K562 (cell line): ENCODE measurements around the gene GIGYF1. TPM values are rescaled to one million over a fixed set of nuclear protein-coding genes. Genes with fewer than 3 reads are reported as not detected.
A peak's percentile ranks its signal among the peaks of the same experiment; 100 is the strongest.

Experiments
- ATAC-seq: fragments of 200-7000 bp; cut with Tn5 transposase; 3 replicates; pipeline ENCODE4 v1.9.1; 2020; ENCODE audit warnings: moderate library complexity
- Bru-seq: library from RNA; stranded (reverse); fragments of 400-500 nt; gene quantifications from one replicate; lab custom pipeline; 2021; lab: Mats Ljungman, UMichigan
- BruChase-seq, 2 experiments: library from RNA; stranded (reverse); fragments of 400-500 nt; gene quantifications; one replicate each; lab custom pipeline; 2021; lab: Mats Ljungman, UMichigan
- BruUV-seq: library from RNA; stranded (reverse); fragments of 400-500 nt; replicated peaks from 2 replicates; lab custom pipeline; 2021; lab: Mats Ljungman, UMichigan
- CTCF ChIA-PET: fragments of 300-600 bp; formaldehyde crosslinking; extraction: SDS; loops from one replicate; lab custom pipeline; 2021; ENCODE audit warnings: low intra/inter-chr PET ratio; lab: Yijun Ruan, JAX
- POLR2A ChIA-PET: fragments of 300-600, 350-650 bp; sonication (Branson Sonifier 250); formaldehyde crosslinking; extraction: SDS; loops from one replicate; lab custom pipeline; 2021; ENCODE audit warnings: antibody characterized with exemption, inconsistent platforms; lab: Yijun Ruan, JAX
- DNase-seq, 4 experiments: peaks; one replicate each; pipeline versions ENCODE4 v3.0.0 to v3.0.0-alpha.2; 2011 to 2018; ENCODE audit warnings: low spot score in 3 of 4, mixed read lengths in 3 of 4; ENCODE audit errors: extremely low read depth in 1 of 4
- FAIRE-seq: peaks from 2 replicates; lab custom pipeline; 2011; peaks lifted over from hg19 to GRCh38; lab: Jason Lieb, UNC
- H2AFZ ChIP-seq: 2 replicates; pipeline ENCODE4 v1.6.0; 2011; ENCODE audit warnings: low read depth, low read length, control low read depth, inconsistent platforms
- H3K27ac ChIP-seq: fragments of 200-600 bp; 3 replicates; pipeline ENCODE4 v1.8.0; 2011; ENCODE audit warnings: low read depth, mild to moderate bottlenecking, control low read depth, inconsistent platforms, low read length, moderate library complexity, mixed read lengths; ENCODE audit errors: extremely low read depth
- H3K27me3 ChIP-seq, 2 experiments: fragments of 300-600 bp in 1 of 2; 2 replicates in 1 of 2; 3 replicates in 1 of 2; pipeline versions ENCODE4 v1.6.0 to v1.8.0; 2011; ENCODE audit warnings: inconsistent platforms in 2 of 2, low read length in 2 of 2, mild to moderate bottlenecking in 1 of 2, mixed read lengths in 1 of 2, moderate library complexity in 1 of 2; ENCODE audit not compliant: control insufficient read depth in 2 of 2, insufficient read depth in 2 of 2
- H3K36me3 ChIP-seq: fragments of 300-600 bp; 3 replicates; pipeline ENCODE4 v1.8.0; 2011; ENCODE audit warnings: mild to moderate bottlenecking, low read length, inconsistent platforms; ENCODE audit not compliant: control insufficient read depth, insufficient read depth
- H3K4me1 ChIP-seq, 2 experiments: fragments of 200-600 bp in 1 of 2; replicated peaks in 1 of 2; 2 replicates in 1 of 2; 3 replicates in 1 of 2; pipeline versions ENCODE4 v1.5.1 to v1.8.0; 2011; ENCODE audit warnings: inconsistent platforms in 2 of 2, low read length in 2 of 2, mild to moderate bottlenecking in 1 of 2, mixed read lengths in 1 of 2, moderate library complexity in 1 of 2; ENCODE audit not compliant: control insufficient read depth in 2 of 2, insufficient read depth in 2 of 2
- H3K4me2 ChIP-seq: 2 replicates; pipeline ENCODE4 v1.6.1; 2011; ENCODE audit warnings: low read length, control low read depth, inconsistent platforms, mixed read lengths; ENCODE audit not compliant: insufficient read depth
- H3K4me3 ChIP-seq: fragments of 200-600 bp; sonication (generic), shearing (Covaris generic); 2 replicates; pipeline ENCODE4 v1.5.1; 2016; ENCODE audit warnings: control low read depth, inconsistent platforms
- H3K79me2 ChIP-seq: fragments of 200-600 bp; 3 replicates; pipeline ENCODE4 v1.8.0; 2011; ENCODE audit warnings: low read length, inconsistent platforms; ENCODE audit not compliant: control insufficient read depth, insufficient read depth
- H3K9ac ChIP-seq, 2 experiments: 2 replicates each; pipeline versions ENCODE4 v1.6.0 to v1.6.1; 2011; ENCODE audit warnings: low read depth in 2 of 2, low read length in 2 of 2, control low read depth in 1 of 2, inconsistent platforms in 1 of 2, mild to moderate bottlenecking in 1 of 2, mixed read lengths in 1 of 2; ENCODE audit not compliant: insufficient read depth in 1 of 2
- H3K9me1 ChIP-seq: one replicate; pipeline ENCODE4 v1.6.0; 2011; ENCODE audit warnings: inconsistent platforms, mild to moderate bottlenecking, low read length, moderate library complexity; ENCODE audit not compliant: control insufficient read depth, insufficient read depth
- H3K9me3 ChIP-seq: replicated peaks from 2 replicates; pipeline ENCODE4 v1.5.1; 2011; ENCODE audit warnings: low read depth, low read length, inconsistent platforms; ENCODE audit not compliant: control insufficient read depth, insufficient read depth
- H4K20me1 ChIP-seq: replicated peaks from 2 replicates; pipeline ENCODE4 v1.6.1; 2011; ENCODE audit warnings: low read length, inconsistent platforms, mixed read lengths; ENCODE audit not compliant: control insufficient read depth, insufficient read depth
- FOXK1 ChIP-seq: sonication (generic); formaldehyde crosslinking; IDR thresholded peaks from 2 replicates; pipeline ENCODE4 v1.8.0; 2022; ENCODE audit warnings: missing genetic modification reagents, mild to moderate bottlenecking, borderline replicate concordance
- HNRNPLL ChIP-seq: fragments of 200-400 bp; formaldehyde crosslinking; IDR thresholded peaks from 2 replicates; pipeline ENCODE4 v1.6.1; 2017; ENCODE audit warnings: low read length, low read depth, mild to moderate bottlenecking; ENCODE audit not compliant: poor library complexity, severe bottlenecking
- PHF20 ChIP-seq: fragments of 450-650 bp; IDR thresholded peaks from 2 replicates; pipeline ENCODE4 v1.6.1; 2018; ENCODE audit not compliant: partially characterized antibody
- POLR2B ChIP-seq: fragments of 450-650 bp; IDR thresholded peaks from 2 replicates; pipeline ENCODE4 v1.6.1; 2018; ENCODE audit warnings: low read depth; ENCODE audit not compliant: partially characterized antibody
- SOX6 ChIP-seq: fragments of 450-650 bp; IDR thresholded peaks from 2 replicates; pipeline ENCODE4 v1.6.1; 2014; ENCODE audit warnings: mild to moderate bottlenecking
- SP1 ChIP-seq: sonication (generic); formaldehyde crosslinking; IDR thresholded peaks from 2 replicates; pipeline ENCODE4 v1.8.1; 2022; ENCODE audit warnings: mild to moderate bottlenecking, missing genetic modification reagents
- TFE3 ChIP-seq: fragments of 450-650 bp; formaldehyde crosslinking; IDR thresholded peaks from 2 replicates; pipeline ENCODE4 v1.4.0; 2020; ENCODE audit warnings: mild to moderate bottlenecking, mixed read lengths
- WGBS: fragments of 100-300 bp; shearing (Covaris generic); methylation state at CpG from one replicate; pipeline ENCODE4 v1.1.6; 2016; ENCODE audit warnings: low coverage, mixed read lengths; ENCODE audit not compliant: insufficient coverage; ENCODE audit errors: missing lambda C conversion rate; 5-methylcytosine and 5-hydroxymethylcytosine counted together
- in situ Hi-C: fragments of 300-500 bp; cut with MboI; formaldehyde crosslinking; loops from 4 replicates; pipeline ENCODE4 v1.15.0; 2018; ENCODE audit warnings: inconsistent platforms, mixed read lengths
- intact Hi-C: fragments of 100-400 bp; cut with micrococcal nuclease; formaldehyde crosslinking; loops from 2 replicates; pipeline ENCODE4 v1.14.2; 2022
- long read RNA-seq, 3 experiments: library from polyadenylated mRNA in 2 of 3; library from RNA in 1 of 3; unstranded in 2 of 3; stranded (forward) in 1 of 3; transcript quantifications; one replicate each; pipeline ENCODE4 v2.0.0, GENCODE V29; 2019 to 2022
- polyA minus RNA-seq, 3 experiments: library from RNA; depleted of rRNA, polyadenylated mRNA; stranded (reverse); fragments of >200 nt; gene quantifications; 2 replicates each; pipeline ENCODE4 v1.2.3, GENCODE V29; 2011
- polyA plus RNA-seq, 8 experiments: library from polyadenylated mRNA; depleted of rRNA in 4 of 8; stranded (reverse) in 5 of 8; unstranded in 3 of 8; fragments of >200 nt; fragmentation: Nextera tagmentation in 2 of 8; fragmentation: Illumina TruSeq in 1 of 8; extraction: Ambion mirVana in 2 of 8; extraction: Trizol in 1 of 8; gene quantifications; 2 replicates each; pipeline versions ENCODE4 v1.2.1 to v1.2.3, GENCODE V29; 2011 to 2014; ENCODE audit warnings: inconsistent platforms in 1 of 8, missing spikeins in 1 of 8
- total RNA-seq, 7 experiments: library from RNA; depleted of rRNA in 6 of 7; stranded (reverse); fragments of >200 nt in 6 of 7; fragmentation: Illumina TruSeq in 2 of 7; extraction: Trizol in 2 of 7; gene quantifications; 2 replicates each; pipeline versions ENCODE4 v1.2.1 to v1.2.3, GENCODE V29; 2011 to 2021; ENCODE audit warnings: low replicate concordance in 1 of 7
- TF ChIP-seq, protein P1 (sequence below): fragments of 200-800 bp; sonication (Bioruptor generic); IDR thresholded peaks from 2 replicates; pipeline ENCODE4 v1.6.1; 2017; ENCODE audit warnings: missing genetic modification characterization, missing compliant biosample characterization
- TF ChIP-seq, protein P2 (sequence below): fragments of 250-450 bp; sonication (Bioruptor Pico); IDR thresholded peaks from 2 replicates; pipeline ENCODE4 v1.4.0; 2020; ENCODE audit warnings: mild to moderate bottlenecking, moderate library complexity

GIGYF1 gene
- total RNA-seq (2011; cell fraction: chromatin; rRNA removed; ENCODE audit: low replicate concordance), result 84.5 and 200 TPM in 2 replicates
- total RNA-seq (2011; cell fraction: nucleolus; rRNA removed), result 145 and 152 TPM in 2 replicates
- total RNA-seq (2011; cell fraction: nucleoplasm; rRNA removed), result 94.7 and 102 TPM in 2 replicates
- total RNA-seq (2014; rRNA removed) (30.6 and 33.6 TPM in 2 replicates), total RNA-seq (2014; rRNA removed; fragmentation: Illumina TruSeq; extraction: Trizol) (7.7 and 8.0 TPM in 2 replicates), total RNA-seq (2015; rRNA removed; fragmentation: Illumina TruSeq; extraction: Trizol) (20.0 and 21.0 TPM in 2 replicates), total RNA-seq (2021) (57.8 and 76.2 TPM in 2 replicates), polyA plus RNA-seq (2011; rRNA removed) (9.7 and 12.7 TPM in 2 replicates), polyA plus RNA-seq (2014; fragmentation: Illumina TruSeq; extraction: Trizol) (16.8 and 24.3 TPM in 2 replicates), polyA plus RNA-seq (2014; fragmentation: Nextera tagmentation; extraction: Ambion mirVana) (1 to 10 TPM in 1 of 2 experiments, under 1 TPM in 1; 0.56 to 1.6 TPM), polyA plus RNA-seq (2014; rRNA removed) (39.5 and 59.2 TPM in 2 replicates), polyA minus RNA-seq (2011; rRNA and poly(A)+ RNA removed) (3.1 and 4.1 TPM in 2 replicates), Bru-seq, nascent RNA (percentile 86 among the genes with signal in this experiment), BruChase-seq, experiment 1, labeled RNA remaining after a 2-hour chase (percentile 82 among the genes with signal in this experiment), BruChase-seq, experiment 2, labeled RNA remaining after a 6-hour chase (percentile 89 among the genes with signal in this experiment)
- 7.7 and 14.4 TPM in 2 replicates for polyA plus RNA-seq (2011; cell fraction: cytosol; rRNA removed)
- polyA plus RNA-seq (2011; cell fraction: nucleus; rRNA removed), result 110 and 242 TPM in 2 replicates
- polyA plus RNA-seq (2012), result 26.8 and 38.9 TPM in 2 replicates
- 11.6 and 11.9 TPM in 2 replicates for polyA minus RNA-seq (2011; cell fraction: cytosol; rRNA and poly(A)+ RNA removed)
- 40.9 and 52.5 TPM in 2 replicates for polyA minus RNA-seq (2011; cell fraction: nucleus; rRNA and poly(A)+ RNA removed)
- long read RNA-seq, experiment 1, partial matches to known transcripts, result 7 of 46 reads
- long read RNA-seq, experiment 1, other reads (novel, unspliced or antisense), result 39 of 46 reads
- long read RNA-seq, experiment 2, partial matches to known transcripts, result 3 of 18 reads
- long read RNA-seq, experiment 2, other reads (novel, unspliced or antisense), result 15 of 18 reads
- long read RNA-seq, experiment 3, partial matches to known transcripts, result 0 of 15 reads
- long read RNA-seq, experiment 3, other reads (novel, unspliced or antisense), result 15 of 15 reads

DNA sequence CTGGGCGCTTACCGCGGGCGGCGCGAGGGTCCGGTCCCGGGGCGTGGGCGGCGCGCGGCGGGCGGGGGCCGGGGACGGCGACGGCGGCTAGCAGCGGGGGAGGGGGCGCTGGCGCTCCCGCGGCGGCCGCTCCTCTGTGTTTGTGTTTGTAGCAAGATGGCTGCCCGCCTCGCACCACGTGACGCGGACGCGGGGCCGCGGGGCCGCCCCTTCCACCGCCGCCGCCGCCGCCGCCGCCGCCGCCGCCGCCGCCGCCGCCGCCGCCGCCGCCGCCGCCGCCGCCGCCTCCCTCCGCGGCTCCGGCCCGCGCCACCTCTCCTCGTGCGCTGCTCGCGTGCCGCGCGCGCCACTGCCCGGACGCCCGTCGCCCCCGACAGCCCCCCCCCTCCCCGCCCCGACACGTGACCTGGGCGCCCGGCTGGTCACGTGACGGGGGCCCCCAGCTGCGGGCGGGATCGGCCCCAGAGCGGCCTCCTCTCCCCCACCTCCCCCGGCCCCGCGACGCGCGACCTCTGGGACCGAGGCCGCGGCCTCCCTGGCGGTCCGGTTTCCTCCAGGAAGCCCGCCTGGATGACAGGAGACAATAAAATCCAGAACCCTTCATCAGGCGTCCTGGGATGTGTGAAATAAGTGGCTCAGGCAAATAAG lies at the start of gene GIGYF1:
Gene GIGYF1 (minus strand): TSS at position 153 of the 648 bp plus-strand sequence. CDS start 6,012 bp downstream, outside the sequence.
- FAIRE-seq (no peak), ATAC-seq (peak; percentile 51), DNase-seq (peak; percentile 89 to 99 (median 99))
- H3K27me3 ChIP-seq, result peaks cover 0 to 1% of the 10 kb centered on the region in 2 experiments; a peak in 2 of 5 replicates
- H3K27ac ChIP-seq, result peak within 1 kb of the TSS; percentile 86
- peaks cover 16% of the 10 kb centered on the region for H4K20me1 ChIP-seq
- ChIA-PET POLR2A (interaction anchor here (0.8 to 2.5 kb wide), 4 partner anchors 9 to 148 kb away, joined by 3 to 7 read pairs (median 5); partner anchors contain the start of gene POP7), CTCF (interaction anchor here (0.6 to 1.0 kb wide), 2 partner anchors 11 to 171 kb away, joined by 3 to 8 read pairs; no protein-coding TSS in a partner anchor)
- intact Hi-C loops, result loop anchor here (5.0 kb wide), 2 partner anchors 52 to 158 kb away; partner anchors contain the start of genes SLC12A9 and TFR2
- peak within 1 kb of the TSS; percentile 92 for H3K4me2 ChIP-seq
- peaks cover 19% of the 10 kb centered on the region; the same call in 2 of the 3 replicates for H3K36me3 ChIP-seq
- peak within 1 kb of the TSS; percentile 90 to 99 for H3K9ac ChIP-seq
- no TSS peak for BruUV-seq
- in situ Hi-C loops, result no loop called here
- peak within 1 kb of the TSS; percentile 92 for H2AFZ ChIP-seq
- H3K4me1 ChIP-seq, result peaks cover 17 to 46% of the 10 kb centered on the region in 2 experiments
- peaks cover 45% of the 10 kb centered on the region for H3K79me2 ChIP-seq
- H3K9me3 ChIP-seq, result no peaks in the 10 kb centered on the region
- no peaks in the 10 kb centered on the region for H3K9me1 ChIP-seq
- WGBS, result 1% methylated on average over 13 of the region's 102 CpGs
- H3K4me3 ChIP-seq, result peak within 1 kb of the TSS; percentile 92
- TF ChIP-seq, protein P1, sequence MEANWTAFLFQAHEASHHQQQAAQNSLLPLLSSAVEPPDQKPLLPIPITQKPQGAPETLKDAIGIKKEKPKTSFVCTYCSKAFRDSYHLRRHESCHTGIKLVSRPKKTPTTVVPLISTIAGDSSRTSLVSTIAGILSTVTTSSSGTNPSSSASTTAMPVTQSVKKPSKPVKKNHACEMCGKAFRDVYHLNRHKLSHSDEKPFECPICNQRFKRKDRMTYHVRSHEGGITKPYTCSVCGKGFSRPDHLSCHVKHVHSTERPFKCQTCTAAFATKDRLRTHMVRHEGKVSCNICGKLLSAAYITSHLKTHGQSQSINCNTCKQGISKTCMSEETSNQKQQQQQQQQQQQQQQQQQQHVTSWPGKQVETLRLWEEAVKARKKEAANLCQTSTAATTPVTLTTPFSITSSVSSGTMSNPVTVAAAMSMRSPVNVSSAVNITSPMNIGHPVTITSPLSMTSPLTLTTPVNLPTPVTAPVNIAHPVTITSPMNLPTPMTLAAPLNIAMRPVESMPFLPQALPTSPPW (CRISPR knock-in tag), result peak; percentile 100
- TF ChIP-seq, protein P2, sequence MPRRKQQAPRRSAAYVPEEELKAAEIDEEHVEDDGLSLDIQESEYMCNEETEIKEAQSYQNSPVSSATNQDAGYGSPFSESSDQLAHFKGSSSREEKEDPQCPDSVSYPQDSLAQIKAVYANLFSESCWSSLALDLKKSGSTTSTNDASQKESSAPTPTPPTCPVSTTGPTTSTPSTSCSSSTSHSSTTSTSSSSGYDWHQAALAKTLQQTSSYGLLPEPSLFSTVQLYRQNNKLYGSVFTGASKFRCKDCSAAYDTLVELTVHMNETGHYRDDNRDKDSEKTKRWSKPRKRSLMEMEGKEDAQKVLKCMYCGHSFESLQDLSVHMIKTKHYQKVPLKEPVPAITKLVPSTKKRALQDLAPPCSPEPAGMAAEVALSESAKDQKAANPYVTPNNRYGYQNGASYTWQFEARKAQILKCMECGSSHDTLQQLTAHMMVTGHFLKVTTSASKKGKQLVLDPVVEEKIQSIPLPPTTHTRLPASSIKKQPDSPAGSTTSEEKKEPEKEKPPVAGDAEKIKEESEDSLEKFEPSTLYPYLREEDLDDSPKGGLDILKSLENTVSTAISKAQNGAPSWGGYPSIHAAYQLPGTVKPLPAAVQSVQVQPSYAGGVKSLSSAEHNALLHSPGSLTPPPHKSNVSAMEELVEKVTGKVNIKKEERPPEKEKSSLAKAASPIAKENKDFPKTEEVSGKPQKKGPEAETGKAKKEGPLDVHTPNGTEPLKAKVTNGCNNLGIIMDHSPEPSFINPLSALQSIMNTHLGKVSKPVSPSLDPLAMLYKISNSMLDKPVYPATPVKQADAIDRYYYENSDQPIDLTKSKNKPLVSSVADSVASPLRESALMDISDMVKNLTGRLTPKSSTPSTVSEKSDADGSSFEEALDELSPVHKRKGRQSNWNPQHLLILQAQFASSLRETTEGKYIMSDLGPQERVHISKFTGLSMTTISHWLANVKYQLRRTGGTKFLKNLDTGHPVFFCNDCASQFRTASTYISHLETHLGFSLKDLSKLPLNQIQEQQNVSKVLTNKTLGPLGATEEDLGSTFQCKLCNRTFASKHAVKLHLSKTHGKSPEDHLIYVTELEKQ, result no peak
- TF ChIP-seq FOXK1 (no peak), POLR2B (no peak), PHF20 (peak; percentile 66), HNRNPLL (peak; percentile 31), SP1 (CRISPR knock-in tag) (no peak), TFE3 (peak; percentile 98), SOX6 (no peak)
